ENCODE results near the gene ZNF598. TPM values are rescaled to one million over a fixed set of nuclear protein-coding genes. Genes with fewer than 3 reads are reported as not detected.

ZNF598 gene
- total RNA-seq, 2 donors from 2014 or later: 41.0 to 55.4 TPM

GRCh38 chr16:1984347-1985225 is 25.0 kb downstream of the ZNF598 start:
- DNase-seq: peak in 1 of 4 donors; percentile 44

GRCh38 chr16:1983544-1984346 is 25.9 kb downstream of the ZNF598 start, which contains the start of gene GFER:
TSS of gene GFER (plus strand) at chr16:1984193. CDS start at chr16:1984219, 26 bp downstream.
- Histone ChIP-seq H3K4me1 (peaks cover 62% of the 10 kb centered on the region), H3K27ac (peak within 1 kb of the TSS; percentile 56 to 84 (median 79)), H3K9me3 (no peaks in the 10 kb centered on the region), H3K4me3 (peak within 1 kb of the TSS; percentile 77 to 90), H3K36me3 (replicated peaks in 1 of 2; ENCODE audit: insufficient read depth in 1 of 2, low read depth in 2 of 2) (peaks cover 0 to 2% of the 10 kb centered on the region in 2 donors), H3K27me3 (peaks cover 0 to 3% of the 10 kb centered on the region in 2 donors)
- intact Hi-C loops (cut with DNase I): no loop called here
- ATAC-seq (peak; percentile 85), DNase-seq (peak; percentile 91 to 92 (median 92))
- WGBS, 2 donors: 0% methylated on average over 2 to 109 of the region's 109 CpGs
- TF ChIP-seq, protein P1, sequence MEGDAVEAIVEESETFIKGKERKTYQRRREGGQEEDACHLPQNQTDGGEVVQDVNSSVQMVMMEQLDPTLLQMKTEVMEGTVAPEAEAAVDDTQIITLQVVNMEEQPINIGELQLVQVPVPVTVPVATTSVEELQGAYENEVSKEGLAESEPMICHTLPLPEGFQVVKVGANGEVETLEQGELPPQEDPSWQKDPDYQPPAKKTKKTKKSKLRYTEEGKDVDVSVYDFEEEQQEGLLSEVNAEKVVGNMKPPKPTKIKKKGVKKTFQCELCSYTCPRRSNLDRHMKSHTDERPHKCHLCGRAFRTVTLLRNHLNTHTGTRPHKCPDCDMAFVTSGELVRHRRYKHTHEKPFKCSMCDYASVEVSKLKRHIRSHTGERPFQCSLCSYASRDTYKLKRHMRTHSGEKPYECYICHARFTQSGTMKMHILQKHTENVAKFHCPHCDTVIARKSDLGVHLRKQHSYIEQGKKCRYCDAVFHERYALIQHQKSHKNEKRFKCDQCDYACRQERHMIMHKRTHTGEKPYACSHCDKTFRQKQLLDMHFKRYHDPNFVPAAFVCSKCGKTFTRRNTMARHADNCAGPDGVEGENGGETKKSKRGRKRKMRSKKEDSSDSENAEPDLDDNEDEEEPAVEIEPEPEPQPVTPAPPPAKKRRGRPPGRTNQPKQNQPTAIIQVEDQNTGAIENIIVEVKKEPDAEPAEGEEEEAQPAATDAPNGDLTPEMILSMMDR (IDR thresholded peaks at IDR 0.05): peak in 6 of 7 experiments; percentile 15 to 47 (median 30)
- TF ChIP-seq POLR2A (IDR thresholded peaks at IDR 0.05): peak; percentile 45 to 67 (median 59)

More at GRCh38 chr16:1984347-1985225, 25.0 kb downstream of the ZNF598 start:
- peaks cover 0 to 9% of the 10 kb centered on the region in 2 donors for H3K27me3 ChIP-seq
- intact Hi-C loops (cut with DNase I): no loop called here
- peak; percentile 1 for ATAC-seq
- TF ChIP-seq POLR2A (IDR thresholded peaks at IDR 0.05): no peak
- TF ChIP-seq, protein P1 (IDR thresholded peaks at IDR 0.05): no peak
- no peaks in the 10 kb centered on the region for H3K9me3 ChIP-seq
- peaks cover 0 to 2% of the 10 kb centered on the region in 2 donors for H3K36me3 ChIP-seq (replicated peaks in 1 of 2; ENCODE audit: insufficient read depth in 1 of 2, low read depth in 2 of 2)
- H3K4me1 ChIP-seq: peaks cover 65% of the 10 kb centered on the region
- 10 to 21% methylated on average over 12 to 58 of the region's 58 CpGs for WGBS, 2 donors
- peak overlapping the region; percentile 20 to 84 (median 79) for H3K27ac ChIP-seq
- H3K4me3 ChIP-seq: peak overlapping the region; percentile 77 to 90

GRCh38 chr16:1982991-1983543 is 26.6 kb downstream of the ZNF598 start:
- WGBS, 2 donors: 29 to 38% methylated on average over 16 to 19 of the region's 19 CpGs
- Histone ChIP-seq H3K27me3 (no peaks in the 10 kb centered on the region), H3K27ac (peak overlapping the region in 3 of 4 donors; percentile 78 to 84 (median 80)), H3K4me3 (peak overlapping the region in 1 of 2 donors; percentile 11), H3K36me3 (replicated peaks in 1 of 2; ENCODE audit: insufficient read depth in 1 of 2, low read depth in 2 of 2) (peaks cover 0 to 2% of the 10 kb centered on the region in 2 donors), H3K4me1 (peaks cover 62% of the 10 kb centered on the region), H3K9me3 (no peaks in the 10 kb centered on the region)
- no peak for DNase-seq
- intact Hi-C loops (cut with DNase I): no loop called here
- ATAC-seq: no peak
- no peak for TF ChIP-seq POLR2A (IDR thresholded peaks at IDR 0.05)
- TF ChIP-seq, protein P1 (IDR thresholded peaks at IDR 0.05): peak in 1 of 7 experiments; percentile 5

- ATAC-seq: no peak
- Histone ChIP-seq H3K27me3 (no peaks in the 10 kb centered on the region), H3K4me1 (peaks cover 63% of the 10 kb centered on the region), H3K36me3 (replicated peaks in 1 of 2; ENCODE audit: insufficient read depth in 1 of 2, low read depth in 2 of 2) (peaks cover 0 to 5% of the 10 kb centered on the region in 2 donors), H3K4me3 (no peak overlapping the region), H3K9me3 (no peaks in the 10 kb centered on the region), H3K27ac (peak overlapping the region in 3 of 4 donors; percentile 43 to 59 (median 55))
- peak in 3 of 4 donors; percentile 49 to 50 (median 49) for DNase-seq
- intact Hi-C loops (cut with DNase I): no loop called here
- TF ChIP-seq, protein P1 (IDR thresholded peaks at IDR 0.05): no peak
- no peak for TF ChIP-seq POLR2A (IDR thresholded peaks at IDR 0.05)
- WGBS, 2 donors: 17 to 56% methylated on average over 5 of the region's 5 CpGs
Measured at GRCh38 chr16:1982013-1982433, 27.6 kb downstream of the ZNF598 start.
